Erythroblast (primary cell): ENCODE measurements around the gene DIO3.

Source experiments
- DNase-seq, 2 experiments: peaks; one replicate each; lab custom pipeline; 2025; lab: John Stamatoyannopoulos, UW
- GATA1 ChIP-seq: IDR thresholded peaks from 2 replicates; pipeline ENCODE4 v1.6.1; 2011; ENCODE audit warnings: low read depth, mild to moderate bottlenecking, control low read depth, low read length, moderate library complexity
- POLR2A ChIP-seq: IDR thresholded peaks from 2 replicates; pipeline ENCODE4 v1.6.1; 2011; ENCODE audit warnings: mild to moderate bottlenecking, low read length

DIO3 gene

DNA sequence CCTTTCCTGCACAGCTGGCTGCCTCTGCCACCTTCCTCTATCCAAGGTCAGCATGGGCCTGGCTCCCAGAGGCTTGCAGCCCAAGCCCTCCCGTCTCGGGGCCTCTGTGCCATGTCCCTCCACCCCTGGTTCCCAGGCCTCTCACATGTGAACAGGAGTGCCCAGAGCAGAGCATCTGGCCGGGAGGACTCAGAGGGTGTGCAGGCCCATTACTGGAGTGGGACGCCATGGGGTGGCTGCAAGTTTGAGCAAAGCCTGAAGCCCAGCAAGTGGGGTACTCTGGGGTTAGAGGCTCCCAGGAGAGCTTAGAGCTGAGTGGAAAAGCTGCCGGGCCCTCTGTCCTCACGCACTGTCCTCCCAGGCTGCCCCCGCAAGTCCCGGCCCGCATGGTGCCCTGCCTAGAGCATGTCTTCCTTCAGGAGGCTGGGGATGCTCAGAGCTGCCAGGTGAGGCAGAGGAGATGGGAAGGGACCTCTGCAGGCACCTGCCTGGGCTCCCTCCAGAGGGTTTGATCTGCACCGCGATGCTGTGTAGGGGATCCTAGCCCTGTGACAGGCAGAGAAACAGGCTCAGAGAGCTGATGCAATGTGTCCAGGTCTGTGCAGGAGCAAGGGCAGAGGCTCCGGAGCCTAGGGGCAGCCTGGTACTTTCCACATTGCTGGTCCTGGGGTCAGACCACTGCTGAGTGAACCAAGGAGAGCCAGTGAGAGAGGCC is 39.8 kb downstream of the DIO3 start:
- no peak for TF ChIP-seq POLR2A
- no peak for TF ChIP-seq GATA1
- DNase-seq = no peak

DNA sequence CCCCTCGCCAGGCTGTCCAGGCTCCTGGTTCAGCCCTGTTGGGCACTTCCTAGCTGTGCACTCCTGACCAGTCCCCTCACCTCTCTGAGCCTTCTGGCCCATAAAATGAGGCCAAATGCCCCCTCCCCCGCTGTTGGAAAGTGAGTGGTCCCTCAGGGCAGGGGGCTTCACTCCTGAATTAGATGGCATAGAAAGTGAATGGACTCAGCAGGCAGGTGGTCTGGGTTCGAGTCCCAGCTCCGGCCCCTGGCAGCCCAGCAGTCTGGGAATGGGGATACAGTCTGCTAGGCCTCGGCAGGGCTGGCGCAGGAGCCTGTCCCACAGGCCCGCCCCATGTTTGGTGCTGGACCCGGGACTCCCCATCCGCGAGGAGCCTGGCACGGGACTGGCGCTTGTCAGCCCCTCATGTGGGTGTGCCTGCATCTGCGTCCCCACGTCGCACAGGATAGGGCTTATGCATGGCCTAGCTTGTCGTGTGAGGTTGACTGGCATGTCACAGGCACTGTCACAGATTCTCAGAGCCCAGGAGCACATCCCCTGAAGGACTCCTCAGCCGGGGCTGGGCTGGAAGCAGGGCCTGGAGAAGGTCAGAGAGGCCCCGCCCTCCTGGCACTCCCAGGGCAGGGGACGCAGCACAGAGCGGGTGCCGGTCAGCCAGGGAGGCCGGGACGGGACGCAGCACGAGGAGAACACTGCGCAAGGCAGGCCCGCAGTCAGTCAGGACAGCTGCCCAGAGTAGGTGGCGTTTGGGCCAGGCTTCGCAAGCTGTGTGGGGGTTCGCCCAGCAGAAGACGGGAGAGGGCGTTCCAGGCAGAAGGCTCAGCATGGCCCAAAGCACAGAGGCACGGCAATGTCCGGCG is 40.5 kb downstream of the DIO3 start:
- TF ChIP-seq POLR2A (no peak), GATA1 (no peak)
- no peak for DNase-seq

DNA sequence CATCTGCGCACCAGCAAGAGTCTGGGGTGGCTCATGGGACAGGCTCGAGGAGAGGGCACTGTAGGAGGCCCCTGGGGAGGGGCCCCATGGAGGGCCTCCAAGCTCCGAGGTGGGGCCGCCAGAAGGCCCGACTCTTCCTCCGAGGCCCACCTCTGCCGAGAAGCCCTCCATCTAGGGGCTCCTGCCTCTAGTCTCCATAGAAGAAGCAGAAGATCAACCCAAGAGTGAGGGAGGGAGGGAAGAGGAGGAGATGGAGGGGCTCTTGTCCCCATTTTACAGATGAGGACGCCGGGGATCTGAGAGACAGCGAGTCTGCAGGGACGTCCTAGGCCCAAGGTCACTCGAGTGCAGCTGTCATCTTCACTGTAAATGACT is 41.2 kb downstream of the DIO3 start:
- no peak for DNase-seq
- TF ChIP-seq POLR2A = no peak
- TF ChIP-seq GATA1 = no peak

DNA sequence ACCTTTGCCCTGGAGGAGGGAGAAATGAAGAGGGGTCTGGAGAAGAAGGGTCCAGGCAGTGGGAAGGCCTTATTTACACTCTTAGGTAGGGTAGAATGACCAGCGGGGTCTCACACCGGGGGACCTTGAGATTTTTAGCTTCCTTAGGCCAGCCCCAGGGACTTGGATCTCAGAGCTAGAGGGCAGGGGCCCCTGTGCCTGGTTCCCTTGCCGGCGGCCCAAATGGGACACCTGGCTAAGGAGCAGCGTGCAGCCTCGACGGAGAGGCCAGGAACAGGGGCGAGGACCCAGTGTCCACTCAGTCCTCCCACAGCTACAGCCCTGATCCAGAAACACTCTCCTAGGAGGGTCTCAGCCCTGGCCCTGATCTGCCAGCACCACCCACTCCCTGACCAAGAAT is 41.8 kb downstream of the DIO3 start:
- no peak for TF ChIP-seq GATA1
- TF ChIP-seq POLR2A = no peak
- no peak for DNase-seq

DNA sequence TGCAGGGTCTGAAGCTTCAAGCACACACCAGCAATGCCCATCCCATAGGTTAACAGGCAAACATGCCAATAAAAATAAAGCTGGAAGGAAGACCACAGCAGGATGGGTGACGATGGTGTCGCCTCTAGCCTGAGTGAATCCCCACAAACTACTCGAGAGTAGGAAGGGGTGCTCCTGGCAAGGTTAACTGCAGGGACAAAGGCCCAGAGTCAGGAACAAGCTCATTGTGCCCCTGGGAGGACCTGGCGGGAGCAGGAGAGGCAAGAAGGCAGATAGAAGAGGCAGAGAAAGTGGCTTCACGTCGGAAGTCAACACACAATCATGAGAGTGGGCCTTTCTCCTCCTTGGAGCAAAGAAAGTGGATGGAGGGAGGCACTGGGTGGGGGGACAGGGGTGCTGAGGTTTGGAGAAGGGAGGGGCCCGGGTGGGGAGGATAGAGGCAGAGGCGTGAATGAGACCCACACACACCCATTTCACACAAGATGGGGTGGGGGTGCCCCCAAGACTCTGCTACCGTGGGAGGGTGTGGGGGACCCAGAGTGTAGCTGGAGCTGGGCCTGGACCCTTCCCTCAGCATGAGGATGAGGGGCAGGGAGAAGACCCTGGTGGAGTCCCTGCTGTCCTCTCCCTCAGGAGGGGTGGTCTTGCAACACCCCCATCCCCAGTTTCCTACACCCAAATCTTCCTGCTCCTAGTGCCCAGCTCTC is 43.1 kb downstream of the DIO3 start:
- TF ChIP-seq GATA1 (no peak), POLR2A (no peak)
- no peak for DNase-seq

DNA sequence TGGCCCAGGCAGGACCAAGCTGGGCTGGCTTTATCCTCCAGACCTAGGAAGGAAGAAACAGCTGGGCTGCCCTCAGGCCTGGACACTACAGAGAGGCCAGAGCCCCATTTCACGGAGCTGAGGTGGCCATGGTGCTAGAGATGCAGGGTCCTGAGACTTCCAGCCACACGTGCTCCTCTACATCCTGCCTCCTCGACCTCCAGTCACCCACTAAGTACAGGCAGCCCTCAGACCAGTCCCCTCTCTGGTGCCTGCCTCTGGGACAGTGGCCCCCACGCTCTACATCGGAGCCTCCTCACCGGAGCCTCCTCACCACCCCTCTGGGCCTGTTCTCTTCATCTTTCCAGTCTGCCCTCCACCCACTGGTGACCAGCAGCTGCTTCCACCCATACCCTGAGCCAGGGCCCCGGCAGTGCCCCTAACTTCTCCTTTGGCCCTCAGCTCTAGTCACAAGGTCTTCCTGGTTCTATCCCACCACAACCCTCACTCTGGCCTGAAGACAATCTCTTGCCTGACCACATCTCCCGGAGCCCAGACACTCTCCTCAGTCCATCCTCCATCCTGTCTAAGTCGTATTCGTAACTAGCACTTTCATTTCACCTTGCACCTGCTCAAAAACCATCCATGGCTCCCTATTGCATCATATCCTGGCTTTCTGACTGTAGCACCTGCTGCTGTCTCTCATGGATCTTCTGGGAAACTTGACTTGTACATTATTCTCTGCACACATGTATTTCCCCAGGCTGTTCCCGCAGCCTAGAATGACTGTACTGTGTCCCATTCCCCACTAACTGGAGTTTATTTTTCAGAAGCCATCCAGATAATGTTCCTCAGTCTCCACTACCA is 43.9 kb downstream of the DIO3 start:
- no peak for DNase-seq
- TF ChIP-seq GATA1 = no peak
- TF ChIP-seq POLR2A = no peak

DNA sequence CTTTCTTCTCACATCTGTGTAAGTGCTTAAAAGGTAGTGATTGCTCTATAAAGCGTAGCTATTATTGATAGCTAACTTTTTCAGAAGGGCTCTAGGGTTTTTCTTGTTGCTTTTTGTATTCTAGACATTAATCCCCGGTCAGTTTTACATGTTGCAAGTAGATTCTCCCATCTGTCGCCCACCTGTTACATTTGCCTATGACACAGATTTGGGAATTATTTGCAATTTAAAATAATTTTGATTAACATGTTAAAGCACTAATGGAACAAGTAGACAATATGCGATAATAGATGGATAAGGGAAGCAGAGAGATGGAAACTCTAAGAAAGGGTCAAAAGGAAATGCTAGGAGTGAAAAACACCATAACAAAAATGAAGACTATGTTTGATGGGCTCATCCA is 44.5 kb downstream of the DIO3 start:
- DNase-seq = no peak
- no peak for TF ChIP-seq GATA1
- TF ChIP-seq POLR2A = no peak
